ENCODE results near the gene SHBG.

- TF ChIP-seq CTCF (IDR thresholded peaks at IDR 0.05; ENCODE audit: insufficient read depth, low read length, poor library complexity, severe bottlenecking) (no peak), EZH2phosphoT487 (conservative IDR thresholded peaks at IDR 0.05; ENCODE audit: low read length) (no peak)
These were observed 46.5 kb upstream of the SHBG start, which contains the start of gene MPDU1 for GRCh38 chr17:7583253-7584109.

Data from SU-DHL-6 (cell line).